Lower leg skin (tissue), 3 donors: ENCODE data around the gene CAPG.

Experiments
- POLR2A ChIP-seq, 2 donors: fragments of 450-650 bp; IDR thresholded peaks; one replicate each; pipeline ENCODE4 v1.6.1; 2016 to 2017; ENCODE audit warnings: antibody characterized with exemption in 2 of 2, mild to moderate bottlenecking in 1 of 2, moderate library complexity in 1 of 2
- TF ChIP-seq, protein P1 (sequence below), 3 donors: fragments of 450-650 bp; IDR thresholded peaks; one replicate each; pipeline ENCODE4 v1.5.1; 2016; ENCODE audit warnings: antibody characterized with exemption in 3 of 3, mild to moderate bottlenecking in 3 of 3, moderate library complexity in 2 of 3

DNA sequence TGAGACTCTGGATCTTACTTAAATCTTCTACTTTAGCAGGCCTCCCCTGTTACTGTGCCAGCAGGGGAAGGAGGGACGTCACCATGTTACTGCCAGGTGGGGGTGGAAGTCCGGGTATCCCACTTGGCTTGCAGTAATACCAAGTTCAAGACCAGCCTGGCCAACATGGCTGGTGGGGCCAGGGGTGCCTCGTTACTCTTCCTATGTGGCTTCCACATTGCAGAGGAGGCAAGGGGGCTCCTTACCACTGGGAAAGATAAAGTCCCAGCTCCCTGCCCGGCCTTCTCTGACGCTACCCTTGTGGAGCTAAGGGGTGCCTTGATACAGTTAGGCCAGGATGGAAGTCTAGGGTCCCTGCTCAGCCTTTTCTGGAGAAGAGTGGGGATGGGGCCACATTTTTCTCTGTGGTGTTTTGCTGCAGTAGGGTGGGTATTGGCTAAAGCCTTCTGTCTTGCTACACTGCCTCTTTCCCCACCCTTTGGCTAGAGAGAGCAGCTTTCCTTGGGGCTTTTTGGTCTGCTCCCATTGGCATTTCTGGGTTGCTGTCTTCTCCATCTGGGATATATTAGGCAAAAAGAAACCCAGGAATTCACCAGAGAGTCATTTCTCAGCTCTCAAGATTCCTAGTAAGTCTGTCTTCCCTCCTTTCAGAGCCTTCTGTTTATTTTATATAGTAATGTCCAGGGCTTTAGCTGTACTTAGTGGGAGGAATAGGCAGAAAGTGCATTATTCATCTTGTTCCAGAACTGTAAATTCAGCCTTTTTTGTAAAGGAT is 33.7 kb downstream of the CAPG start:
- TF ChIP-seq, protein P1, sequence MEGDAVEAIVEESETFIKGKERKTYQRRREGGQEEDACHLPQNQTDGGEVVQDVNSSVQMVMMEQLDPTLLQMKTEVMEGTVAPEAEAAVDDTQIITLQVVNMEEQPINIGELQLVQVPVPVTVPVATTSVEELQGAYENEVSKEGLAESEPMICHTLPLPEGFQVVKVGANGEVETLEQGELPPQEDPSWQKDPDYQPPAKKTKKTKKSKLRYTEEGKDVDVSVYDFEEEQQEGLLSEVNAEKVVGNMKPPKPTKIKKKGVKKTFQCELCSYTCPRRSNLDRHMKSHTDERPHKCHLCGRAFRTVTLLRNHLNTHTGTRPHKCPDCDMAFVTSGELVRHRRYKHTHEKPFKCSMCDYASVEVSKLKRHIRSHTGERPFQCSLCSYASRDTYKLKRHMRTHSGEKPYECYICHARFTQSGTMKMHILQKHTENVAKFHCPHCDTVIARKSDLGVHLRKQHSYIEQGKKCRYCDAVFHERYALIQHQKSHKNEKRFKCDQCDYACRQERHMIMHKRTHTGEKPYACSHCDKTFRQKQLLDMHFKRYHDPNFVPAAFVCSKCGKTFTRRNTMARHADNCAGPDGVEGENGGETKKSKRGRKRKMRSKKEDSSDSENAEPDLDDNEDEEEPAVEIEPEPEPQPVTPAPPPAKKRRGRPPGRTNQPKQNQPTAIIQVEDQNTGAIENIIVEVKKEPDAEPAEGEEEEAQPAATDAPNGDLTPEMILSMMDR (IDR thresholded peaks at IDR 0.05), result no peak
- TF ChIP-seq POLR2A (IDR thresholded peaks at IDR 0.05), result no peak
